GM19324 (cell line): ENCODE data around the gene ZNF267.
"Not testable (repeated sequence)": the region's sequence is repeated elsewhere in the genome, so short reads cannot be mapped to it uniquely, and the experiment has no call there.

Experiments used
- ATAC-seq: cut with Tn5 transposase; IDR thresholded peaks from one replicate; pipeline ENCODE4 v1.9.1; 2021; ENCODE audit warnings: mild to moderate bottlenecking, moderate library complexity; ENCODE audit not compliant: unreplicated experiment, low FRiP score

Gene ZNF267

DNA sequence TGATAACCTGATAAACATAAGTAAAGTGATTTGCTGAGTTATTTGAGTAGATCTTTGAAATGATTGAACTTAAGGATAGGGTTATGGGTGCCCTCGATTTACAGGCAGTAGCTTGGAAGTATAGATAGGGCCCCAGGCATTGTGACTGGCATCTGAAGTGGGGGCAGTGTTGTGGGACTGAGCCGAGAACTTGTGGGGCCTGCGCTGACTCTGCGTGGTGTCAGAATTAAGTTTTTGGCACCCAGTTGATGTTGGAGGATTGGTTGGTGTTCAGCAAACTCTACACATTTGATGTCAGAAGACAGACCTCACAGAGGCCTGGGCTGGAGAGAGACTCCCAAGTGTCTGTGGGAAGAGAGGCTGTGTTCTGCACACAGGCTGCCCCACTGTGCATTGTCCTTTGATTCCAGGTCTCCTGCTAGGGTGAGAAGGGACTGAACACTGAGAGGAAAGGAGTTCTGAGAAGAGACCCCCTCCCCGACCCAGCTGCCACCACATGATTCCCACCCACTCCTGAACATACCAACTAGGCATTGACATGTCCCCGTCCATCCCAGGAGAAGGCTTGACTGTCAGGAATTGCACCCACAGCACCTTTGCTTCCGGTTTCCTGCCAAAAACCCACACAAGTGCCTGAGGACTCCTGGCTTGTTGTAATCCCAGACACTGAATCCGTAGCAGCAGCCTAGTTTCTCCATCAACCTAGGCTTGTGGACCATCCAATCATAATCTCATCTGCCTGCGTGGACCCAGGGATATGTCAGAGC, 4.5 kb downstream of the ZNF267 start:
- no peak for ATAC-seq

DNA sequence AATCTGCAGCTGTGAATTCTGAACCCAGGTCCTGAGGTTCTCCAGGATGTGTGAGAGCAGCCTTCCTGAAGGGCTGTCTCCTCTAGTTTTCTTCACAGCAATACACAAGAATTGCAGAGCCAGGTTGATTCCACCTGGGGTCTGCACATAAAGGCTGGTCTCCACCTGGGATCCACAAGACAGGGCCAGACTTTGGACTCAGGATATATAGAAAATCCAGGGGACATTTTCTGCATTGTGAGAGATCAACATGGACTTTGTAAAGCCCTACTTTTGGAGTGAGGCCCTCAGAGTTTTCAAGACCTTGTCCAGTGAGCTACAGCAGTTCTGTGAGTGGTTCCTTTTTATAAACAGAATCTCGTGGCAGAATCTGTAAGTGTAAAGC, 6.3 kb downstream of the ZNF267 start:
- no peak for ATAC-seq

DNA sequence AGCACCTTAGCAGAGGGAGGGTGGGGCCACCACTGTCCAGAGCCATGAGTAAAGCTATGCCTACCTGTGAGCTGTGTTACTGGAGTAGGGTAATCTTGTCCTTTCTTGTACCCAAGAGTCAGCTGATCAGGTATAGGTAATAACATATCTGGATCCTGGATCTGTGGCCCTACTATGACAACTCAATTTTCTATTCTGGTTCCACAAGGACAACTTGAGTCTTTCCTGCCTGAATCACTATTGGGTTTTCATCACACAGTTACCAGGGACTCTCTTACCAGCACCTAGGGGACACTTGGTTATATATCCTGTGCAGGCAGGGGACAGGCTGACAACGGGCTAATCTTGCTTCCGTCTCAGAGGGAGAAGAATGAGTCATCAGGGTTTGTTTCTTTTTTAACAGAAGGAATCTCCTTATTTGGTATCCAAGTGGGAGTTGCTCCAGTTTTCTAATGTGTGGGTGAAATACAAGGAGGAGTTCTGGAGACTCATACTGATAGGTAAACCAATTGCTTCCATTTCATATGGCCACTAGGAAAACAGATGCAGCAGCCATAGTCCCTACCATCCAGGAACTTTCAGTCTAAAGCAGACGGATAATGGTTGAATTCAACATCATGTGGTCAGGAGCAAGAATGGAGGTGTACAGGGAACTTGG, 6.8 kb downstream of the ZNF267 start:
- no peak for ATAC-seq

DNA sequence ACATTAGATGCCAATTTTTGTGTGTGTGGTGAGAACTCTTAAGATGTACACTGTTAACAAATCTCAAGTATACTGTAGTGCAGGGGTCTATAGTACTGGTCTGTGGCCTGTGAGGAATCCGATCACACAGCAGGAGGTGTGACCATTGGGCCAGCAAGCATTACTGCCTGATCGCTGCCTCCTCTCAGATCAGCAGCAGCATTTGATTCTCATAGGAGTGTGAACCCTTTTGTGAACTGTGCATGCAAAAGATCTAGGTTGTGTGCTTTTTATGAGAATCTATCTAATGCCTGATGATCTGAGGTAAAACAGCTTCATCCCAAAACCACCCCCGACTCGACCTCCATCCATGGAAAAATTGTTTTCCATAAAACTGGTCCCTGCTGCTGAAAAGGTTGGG, 12.6 kb downstream of the ZNF267 start:
- ATAC-seq: no peak

DNA sequence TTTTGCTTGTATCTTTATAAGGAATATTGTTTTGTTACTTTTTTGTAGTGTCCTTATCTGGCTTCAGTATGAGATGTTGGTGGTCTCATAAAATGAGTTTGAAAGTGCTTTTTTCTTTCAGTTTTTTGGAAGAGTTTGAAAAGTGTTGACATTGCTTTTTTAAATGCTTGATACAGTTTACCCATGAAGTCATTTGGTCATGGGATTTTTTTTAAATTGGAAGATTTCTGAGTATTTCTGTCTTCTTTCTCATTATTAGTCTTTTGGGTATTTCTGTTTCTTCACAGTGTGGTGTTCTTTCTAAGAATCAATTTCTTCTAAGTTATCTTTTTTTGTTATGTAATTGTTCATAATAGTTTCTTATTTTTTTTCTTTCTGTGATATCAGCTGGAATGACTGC, 15.1 kb downstream of the ZNF267 start:
- no peak for ATAC-seq

DNA sequence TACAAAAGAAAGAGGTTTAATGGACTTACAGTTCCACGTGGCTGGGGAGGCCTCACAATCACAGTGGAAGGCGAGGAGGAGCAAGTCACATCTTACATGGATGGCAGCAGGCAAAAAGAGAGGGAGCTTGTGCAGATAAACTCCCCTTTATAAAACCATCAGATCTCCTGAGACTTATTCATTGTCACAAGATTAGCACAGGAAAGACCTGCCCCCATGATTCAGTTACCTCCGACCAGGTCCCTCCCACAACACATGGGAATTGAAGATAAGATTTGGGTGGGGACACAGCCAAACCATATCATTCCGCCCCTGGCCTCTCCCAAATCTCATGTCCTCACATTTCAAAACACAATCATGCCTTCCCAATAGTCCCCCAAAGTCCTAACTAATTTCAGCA, 18.5 kb downstream of the ZNF267 start:
- ATAC-seq: not testable (repeated sequence)

DNA sequence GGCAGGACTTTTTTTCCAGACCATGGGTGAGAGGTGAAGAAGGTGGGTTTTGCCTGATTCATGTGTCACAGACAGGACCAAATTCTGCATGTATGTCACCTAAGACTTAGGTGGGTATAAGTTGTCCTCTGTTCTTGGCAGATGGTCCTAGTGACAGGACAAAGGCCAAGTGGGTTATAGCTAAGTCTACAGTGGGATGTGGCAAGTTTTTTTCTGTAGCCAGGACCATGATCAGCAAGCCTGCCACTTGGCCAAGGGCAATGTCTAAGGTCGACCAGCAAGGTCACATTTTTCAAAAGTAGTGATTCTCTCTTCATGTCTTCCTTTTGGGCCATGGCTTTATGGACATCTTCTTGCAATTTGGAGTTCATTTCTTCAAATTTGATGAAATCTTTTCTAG, 20.2 kb downstream of the ZNF267 start:
- ATAC-seq: no peak

DNA sequence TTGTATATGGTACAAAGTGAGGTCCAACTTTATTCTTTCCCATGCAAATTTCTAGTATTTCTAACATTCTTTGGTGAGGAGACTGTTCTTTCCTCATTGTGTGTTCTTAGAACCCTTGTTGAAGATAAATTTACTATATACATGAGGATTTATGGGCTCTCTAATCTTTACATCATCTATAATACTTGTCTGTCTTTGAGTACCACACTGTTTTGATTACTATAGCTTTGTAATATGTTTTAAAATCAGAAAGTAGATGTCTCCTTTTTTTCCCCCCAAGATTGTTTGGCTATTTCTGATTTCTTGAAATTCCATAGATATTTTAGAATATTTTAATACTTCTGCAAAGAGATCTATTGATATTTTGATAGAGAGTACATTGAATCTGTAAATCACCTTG, 23.7 kb downstream of the ZNF267 start:
- ATAC-seq: no peak

DNA sequence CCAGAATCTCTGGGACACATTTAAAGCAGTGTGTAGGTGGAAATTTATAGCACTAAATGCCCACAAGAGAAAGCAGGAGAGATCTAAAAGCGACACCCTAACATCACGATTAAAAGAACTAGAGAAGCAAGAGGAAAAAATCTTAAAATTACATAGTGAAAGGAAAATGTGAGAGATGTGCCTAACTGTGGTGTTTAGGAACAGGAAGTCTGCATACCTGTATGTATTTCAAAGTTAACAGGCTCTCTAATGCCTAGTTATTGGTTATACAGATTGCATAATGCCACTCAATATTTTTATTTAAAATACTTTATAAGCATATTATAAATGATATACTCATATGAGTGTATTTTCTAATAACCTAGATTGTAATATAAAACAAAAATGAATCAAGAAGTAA, 25.9 kb downstream of the ZNF267 start:
- ATAC-seq: no peak

DNA sequence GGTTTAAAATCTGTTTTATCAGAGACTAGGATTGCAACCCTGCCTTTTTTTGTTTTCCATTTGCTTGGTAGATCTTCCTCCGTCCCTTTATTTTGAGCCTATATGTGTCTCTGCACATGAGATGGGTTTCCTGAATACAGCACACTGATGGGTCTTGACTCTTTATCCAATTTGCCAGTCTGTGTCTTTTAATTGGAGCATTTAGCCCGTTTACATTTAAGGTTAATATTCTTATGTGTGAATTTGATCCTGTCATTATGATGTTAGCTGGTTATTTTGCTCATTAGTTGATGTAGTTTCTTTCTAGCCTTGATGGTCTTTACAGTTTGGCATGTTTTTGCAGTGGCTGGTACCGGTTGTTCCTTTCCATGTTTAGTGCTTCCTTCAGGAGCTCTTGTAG, 31.0 kb downstream of the ZNF267 start:
- not testable (repeated sequence) for ATAC-seq

DNA sequence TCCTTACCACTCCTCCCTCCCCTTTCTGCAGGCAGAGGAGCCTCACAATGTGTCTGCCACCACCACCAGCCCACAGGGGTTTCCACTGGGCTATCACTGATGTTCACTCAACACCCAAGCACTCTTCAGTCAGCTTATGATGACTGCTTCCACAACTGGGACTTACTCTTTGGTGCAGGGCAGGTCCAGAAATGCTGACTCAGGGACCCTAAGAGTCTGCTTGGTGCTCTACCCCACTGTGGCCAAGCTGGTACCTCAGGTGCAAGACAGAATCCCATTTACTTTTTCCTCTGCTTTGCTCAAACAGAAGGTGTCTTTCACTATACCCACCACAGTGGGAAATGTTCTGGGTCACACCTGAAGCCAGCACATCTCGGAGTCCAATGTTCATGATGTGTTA, 40.1 kb downstream of the ZNF267 start:
- no peak for ATAC-seq

DNA sequence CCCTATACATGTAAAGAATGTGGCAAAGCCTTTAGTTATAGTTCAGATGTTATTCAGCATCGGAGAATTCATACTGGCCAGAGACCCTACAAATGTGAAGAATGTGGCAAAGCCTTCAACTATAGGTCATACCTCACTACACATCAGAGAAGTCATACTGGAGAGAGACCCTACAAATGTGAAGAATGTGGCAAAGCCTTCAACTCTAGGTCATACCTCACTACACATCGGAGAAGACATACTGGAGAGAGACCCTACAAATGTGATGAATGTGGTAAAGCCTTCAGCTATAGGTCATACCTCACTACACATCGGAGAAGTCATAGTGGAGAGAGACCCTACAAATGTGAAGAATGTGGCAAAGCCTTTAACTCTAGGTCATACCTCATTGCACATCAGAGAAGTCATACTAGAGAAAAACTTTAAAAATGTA, 42.5 kb downstream of the ZNF267 start:
- ATAC-seq: no peak

DNA sequence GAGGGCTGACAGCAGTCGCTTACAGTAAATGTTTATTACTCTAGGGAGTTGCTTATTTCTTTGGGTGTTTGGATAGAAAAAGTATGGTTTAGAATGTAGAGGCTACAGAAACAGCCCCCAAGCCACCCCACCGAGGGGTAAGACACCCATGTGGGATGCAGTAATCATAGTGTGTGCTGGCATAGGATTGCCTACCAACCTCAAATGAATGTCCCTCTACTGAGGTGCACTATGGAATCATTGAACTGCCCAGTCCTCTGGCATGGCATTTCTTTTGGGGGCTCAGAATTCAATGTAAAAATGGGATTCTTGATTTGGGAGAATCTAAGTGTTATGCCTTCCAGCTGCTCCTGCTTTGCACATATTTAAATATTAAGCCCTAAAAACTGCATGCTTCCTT, 46.8 kb downstream of the ZNF267 start:
- ATAC-seq: no peak

DNA sequence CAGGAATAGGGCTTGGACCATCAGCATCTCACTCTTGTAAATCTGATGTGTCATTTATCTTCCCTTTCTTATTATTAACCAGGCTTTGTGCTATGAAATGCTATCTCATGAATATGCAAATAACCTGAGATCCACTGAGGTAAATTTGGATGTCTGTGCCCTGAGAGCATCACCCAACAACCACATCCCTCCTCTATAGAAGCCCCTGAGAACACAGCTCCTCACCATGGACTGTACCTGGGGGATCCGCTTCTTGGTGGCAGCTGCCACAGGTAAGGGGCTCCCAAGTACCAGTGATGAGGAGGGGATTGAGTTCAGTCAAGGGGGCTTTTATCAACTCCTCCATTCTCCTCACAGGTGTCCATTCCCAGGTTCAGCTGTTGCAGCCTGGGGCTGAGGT, 78.2 kb downstream of the ZNF267 start:
- not testable (repeated sequence) for ATAC-seq

DNA sequence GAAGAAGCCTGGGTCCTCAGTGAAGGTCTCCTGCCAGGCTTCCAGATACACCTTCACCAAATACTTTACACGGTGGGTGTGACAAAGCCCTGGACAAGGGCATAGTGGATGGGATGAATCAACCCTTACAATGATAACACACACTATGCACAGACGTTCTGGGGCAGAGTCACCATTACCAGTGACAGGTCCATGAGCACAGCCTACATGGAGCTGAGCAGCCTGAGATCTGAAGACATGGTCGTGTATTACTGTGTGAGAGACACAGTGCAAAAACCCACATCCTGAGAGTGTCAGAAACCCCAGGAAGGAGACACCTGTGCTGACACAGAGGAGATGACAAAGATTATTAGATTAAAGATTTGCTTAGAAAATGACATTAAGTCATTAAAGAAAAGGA, 78.6 kb downstream of the ZNF267 start:
- not testable (repeated sequence) for ATAC-seq

DNA sequence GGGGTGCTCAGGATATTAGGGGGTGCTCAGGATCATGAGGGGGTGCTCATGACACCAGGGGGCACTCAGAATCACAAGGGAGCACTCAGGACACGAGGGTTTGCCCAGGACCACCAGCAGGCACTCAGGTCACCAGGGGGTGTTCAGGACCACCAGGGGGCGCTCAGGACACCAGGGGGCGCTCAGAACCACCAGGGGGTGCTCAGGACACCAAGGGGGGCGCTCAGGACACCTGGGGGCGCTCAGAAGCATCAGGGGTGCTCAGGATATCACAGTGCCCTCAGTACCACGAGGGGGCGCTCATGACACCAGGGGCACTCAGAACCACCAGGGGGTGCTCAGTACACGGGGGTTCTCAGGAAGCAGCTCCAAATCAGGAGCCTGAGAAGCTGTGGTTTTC, 82.6 kb downstream of the ZNF267 start:
- ATAC-seq: not testable (repeated sequence)

DNA sequence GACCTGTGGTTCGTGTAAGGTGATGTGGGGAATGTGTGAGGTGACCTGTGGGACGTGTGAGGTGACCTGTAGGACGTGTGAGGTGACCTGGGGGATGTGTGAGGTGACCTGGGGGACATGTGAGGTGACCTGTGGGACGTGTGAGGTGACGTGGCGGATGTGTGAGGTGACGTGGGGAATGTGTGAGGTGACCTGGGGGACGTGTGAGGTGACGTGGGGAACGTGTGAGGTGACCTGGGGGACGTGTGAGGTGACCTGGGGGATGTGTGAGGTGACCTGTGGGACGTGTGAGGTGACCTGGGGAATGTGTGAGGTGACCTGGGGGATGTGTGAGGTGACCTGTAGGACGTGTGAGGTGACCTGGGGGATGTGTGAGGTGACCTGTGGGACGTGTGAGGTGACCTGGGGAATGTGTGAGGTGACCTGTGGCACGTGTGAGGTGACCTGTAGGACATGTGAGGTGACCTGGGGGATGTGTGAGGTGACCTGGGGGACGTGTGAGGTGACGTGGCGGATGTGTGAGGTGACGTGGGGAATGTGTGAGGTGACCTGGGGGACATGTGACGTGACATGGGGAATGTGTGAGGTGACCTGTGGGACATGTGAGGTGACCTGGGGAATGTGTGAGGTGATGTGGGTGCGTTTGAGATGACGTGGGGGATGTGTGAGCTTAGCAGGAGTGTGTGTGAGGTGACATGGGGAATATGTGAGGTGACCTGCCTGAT, 86.7 kb downstream of the ZNF267 start:
- ATAC-seq: not testable (repeated sequence)
